HG03571 (cell line): ENCODE data around the gene CCDC158.
"Not testable (repeated sequence)": the region's sequence is repeated elsewhere in the genome, so short reads cannot be mapped to it uniquely, and the experiment has no call there.

Experiments
- ATAC-seq: cut with Tn5 transposase; IDR thresholded peaks from one replicate; pipeline ENCODE4 v1.9.1; 2021; ENCODE audit not compliant: unreplicated experiment

CCDC158 gene

DNA sequence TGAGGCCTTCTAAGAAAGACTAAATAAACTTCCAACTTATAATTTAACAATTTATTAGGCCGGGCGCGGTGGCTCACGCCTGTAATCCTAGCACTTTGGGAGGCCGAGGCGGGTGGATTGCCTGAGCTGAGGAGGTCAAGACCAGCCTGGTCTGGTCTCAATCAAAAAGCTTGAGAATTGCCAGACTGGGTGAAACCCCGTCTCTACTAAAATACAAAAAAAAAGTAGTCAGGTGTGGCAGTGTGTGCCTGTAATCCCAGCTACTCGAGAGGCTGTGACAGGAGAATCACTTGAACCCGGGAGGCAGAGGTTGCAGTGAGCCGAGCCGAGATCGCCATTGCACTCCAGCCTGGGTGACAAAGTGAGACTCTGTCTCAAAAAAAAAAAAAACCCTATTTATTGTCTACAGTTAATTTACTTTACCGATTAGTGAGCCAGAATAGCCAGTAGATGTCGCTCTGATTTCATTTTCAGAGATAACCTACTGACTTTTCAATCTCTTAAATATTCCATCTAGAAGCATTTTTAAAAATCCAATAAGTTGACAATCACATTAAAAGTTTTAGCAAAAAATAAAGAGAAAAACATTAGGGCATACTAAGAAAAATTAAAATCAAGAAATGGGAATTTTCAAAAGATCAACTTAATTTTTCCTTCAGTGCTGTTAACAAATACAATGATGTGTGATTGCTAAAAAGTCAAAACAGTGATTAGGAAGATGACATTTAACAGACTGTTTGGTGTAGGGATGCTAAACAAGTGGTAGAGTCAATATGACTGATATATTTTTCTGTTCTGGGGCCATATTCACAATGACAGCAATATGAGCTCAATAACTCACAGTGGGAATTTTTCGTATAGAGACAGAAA is 9.8 kb upstream of the CCDC158 start:
- ATAC-seq, result no peak

DNA sequence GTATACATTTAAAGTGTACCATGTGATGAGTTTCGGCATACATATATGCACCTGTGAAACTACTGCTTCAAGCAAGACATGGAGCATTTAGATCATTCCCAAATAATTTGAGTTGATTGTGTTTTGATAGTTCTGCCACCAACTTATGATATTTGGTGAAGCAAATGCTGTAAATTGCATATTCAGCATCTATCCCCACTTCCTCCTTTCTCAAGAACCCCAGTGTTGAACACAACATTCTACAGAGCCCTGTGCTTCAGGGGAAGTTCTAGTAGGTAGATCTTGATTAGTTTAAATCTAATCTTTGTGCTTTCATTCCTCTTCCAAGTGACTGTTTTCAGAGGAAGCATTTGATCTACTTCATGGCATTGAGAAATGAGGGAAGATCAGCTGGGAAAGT is 8.7 kb upstream of the CCDC158 start:
- ATAC-seq, result no peak

DNA sequence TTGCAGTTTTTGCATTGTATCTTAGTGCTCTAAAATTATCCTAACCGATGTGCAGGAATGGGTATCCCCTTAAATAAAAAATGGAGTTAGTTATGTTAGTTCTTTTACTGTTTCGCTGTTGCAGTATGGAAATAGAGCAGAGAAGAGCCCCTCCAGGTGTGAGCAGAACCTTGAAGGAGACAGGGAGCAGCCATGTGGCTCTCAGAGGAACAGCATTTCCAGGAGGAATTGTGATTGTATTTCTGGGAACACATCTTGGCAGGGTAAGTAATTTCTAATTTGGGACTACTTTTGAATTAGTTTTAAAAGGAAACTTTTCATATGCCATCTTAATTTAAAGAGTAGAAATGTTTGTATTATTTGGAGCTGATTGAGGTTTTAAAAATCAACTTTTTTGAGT is 5.3 kb upstream of the CCDC158 start:
- no peak for ATAC-seq

DNA sequence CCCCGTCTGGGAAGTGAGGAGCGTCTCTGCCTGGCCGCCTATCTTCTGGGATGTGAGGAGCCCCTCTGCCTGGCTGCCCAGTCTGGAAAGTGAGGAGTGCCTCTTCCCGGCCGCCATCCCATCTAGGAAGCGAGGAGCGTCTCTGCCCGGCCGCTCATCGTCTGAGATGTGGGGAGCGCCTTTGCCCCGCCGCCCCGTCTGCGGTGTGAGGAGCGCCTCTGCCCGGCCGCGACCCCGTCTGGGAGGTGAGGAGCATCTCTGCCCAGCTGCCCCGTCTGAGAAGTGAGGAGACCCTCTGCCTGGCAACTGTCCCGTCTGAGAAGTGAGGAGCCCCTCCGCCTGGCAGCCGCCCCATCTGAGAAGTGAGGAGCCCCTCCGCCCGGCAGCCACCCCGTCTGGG is 2.2 kb upstream of the CCDC158 start:
- not testable (repeated sequence) for ATAC-seq

DNA sequence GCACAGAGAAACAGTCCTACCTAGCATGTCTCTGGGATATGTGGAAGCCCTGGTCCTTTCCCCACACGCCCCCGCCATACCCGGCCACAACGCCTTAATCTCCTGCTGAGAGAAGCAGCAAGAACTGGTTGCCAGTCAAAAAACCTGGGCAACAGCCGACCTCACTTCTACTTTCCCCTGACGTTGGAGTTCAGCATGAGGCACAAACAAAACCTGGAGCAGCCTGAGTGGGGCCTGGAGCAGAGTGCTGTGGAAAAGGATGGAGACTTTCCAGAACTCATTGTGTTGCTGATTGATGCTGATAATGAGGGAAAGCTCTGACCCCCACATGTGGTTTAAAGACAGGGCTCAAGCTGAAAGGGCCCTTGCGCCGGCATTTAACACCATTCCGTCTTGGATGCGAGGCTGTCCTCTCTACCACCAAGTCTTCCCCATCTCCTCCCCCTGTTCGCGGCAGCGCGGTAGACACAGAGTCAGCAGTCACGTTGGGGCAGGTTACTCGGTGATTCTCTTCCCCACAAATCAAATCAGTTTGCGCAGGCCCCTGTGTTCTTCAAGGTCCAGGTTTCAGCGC is 666 bp downstream of the CCDC158 start:
- ATAC-seq, result no peak

DNA sequence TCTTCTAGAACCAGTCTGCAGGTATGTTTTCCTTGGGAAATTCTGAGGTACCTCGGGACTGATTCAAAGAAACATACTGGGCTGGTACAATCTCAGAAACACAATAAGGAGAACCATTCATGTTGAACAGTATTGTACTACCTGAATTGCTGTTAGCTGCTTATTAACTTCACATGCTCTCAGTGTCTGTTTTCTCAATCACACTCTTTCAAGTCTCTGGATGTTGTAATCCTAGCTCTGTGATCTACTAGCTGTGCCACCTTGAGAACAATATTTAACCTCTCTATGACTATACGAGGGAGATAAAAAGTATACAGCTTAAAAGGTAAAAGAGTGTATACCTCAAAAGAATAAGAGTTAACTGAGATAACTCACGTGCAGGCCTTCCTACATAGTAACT is 10.3 kb downstream of the CCDC158 start:
- ATAC-seq, result no peak

DNA sequence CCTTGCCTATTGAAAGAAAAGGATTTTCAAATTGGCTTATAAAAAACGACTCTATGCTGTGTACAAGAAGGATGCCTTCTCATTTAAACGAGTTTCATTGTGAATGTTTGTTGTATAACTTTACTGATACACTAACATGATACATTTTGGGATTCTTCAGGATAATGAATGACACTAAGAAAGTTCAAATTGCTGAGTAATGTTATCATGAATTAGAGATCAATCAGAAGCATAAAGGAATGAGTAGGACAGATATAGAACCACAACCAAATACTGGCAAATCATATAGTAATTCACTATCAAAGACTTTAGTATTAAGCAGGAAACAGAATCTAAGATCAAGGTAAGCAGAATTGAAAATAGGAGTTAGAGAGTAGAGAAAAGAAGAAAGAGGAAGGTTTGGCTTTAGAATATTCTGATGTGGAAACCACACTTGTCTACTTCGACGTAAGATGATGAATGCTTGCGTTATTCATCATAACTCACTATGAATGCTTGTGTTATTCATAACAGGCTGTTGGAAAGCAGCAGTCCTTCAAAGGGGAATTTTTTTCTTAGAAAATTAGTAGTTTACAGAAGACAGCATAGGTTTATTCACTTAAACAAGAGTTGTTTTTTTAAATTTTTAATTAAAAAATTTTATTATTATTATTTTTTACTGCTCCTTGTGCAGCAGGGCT is 13.4 kb downstream of the CCDC158 start:
- no peak for ATAC-seq

DNA sequence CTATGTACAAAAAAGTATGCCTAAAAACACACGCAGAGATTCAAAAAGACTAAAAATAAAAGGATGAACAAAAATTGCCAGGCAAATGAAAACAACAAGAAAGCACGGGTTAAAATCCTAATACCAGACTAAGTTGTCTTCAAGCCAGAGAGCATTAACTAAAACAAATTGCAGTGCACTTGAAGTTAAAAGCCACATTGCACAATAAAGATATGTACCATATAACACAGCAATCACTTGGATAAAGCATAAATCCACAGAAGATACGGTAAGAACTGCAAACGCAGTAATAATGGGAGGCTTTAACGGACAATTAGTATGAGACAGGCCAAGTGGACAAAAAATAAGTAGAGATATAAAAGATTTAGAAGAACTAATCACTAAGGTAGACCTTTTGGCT is 14.9 kb downstream of the CCDC158 start:
- no peak for ATAC-seq

DNA sequence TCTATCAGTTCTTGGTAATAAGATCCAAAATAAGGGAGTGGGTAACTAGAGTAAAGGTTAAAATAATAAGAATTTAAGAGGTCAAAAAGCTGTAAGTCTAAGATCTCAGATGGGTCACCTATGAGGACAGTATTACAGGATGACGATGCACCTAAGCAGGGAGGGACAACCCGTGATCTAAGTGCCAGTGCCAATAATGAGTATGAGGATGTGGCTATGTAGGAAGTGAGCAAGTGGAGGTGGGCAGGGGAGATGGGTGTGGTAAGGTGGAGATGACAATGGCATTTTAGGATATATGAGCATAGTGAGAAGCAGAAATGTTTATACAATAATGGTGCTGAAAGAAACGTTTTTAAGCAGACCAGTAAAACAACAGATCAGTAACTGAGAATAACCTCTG is 19.3 kb downstream of the CCDC158 start:
- no peak for ATAC-seq

DNA sequence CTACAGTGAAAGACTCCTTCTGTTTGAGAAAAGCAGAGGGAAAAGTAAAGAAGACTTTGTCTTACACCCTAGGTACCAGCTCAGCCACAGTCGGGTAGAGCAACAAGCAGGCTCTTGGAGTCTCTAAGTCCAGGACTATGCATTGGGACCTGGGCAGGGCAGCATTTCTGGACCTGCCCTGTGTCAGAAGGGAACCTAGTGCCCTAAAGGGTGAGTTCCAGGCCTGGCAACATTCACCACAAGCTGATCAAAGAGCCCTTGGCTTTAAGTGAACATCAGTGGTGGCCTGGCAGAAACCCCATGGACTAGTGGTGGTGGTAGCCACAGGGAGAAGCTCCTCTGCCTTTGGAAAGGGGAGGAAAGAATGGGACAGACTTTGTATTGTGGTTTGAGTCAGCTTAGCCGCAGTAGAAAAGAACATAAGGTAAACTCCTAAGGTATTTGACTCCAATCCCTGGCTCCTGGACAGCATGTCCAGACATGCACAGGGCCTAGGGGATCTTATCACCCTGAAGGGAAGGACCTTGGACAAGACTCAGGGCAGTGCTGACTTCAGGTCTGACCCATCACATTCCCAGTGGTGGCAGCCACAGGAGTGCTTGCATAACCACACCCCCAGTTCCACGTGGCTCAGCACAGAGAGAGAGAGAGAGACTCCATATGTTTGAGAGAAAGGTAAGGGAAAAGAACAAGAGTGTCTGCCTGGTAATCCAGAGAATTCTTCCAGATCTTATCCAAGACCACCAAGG is 32.6 kb downstream of the CCDC158 start:
- no peak for ATAC-seq

DNA sequence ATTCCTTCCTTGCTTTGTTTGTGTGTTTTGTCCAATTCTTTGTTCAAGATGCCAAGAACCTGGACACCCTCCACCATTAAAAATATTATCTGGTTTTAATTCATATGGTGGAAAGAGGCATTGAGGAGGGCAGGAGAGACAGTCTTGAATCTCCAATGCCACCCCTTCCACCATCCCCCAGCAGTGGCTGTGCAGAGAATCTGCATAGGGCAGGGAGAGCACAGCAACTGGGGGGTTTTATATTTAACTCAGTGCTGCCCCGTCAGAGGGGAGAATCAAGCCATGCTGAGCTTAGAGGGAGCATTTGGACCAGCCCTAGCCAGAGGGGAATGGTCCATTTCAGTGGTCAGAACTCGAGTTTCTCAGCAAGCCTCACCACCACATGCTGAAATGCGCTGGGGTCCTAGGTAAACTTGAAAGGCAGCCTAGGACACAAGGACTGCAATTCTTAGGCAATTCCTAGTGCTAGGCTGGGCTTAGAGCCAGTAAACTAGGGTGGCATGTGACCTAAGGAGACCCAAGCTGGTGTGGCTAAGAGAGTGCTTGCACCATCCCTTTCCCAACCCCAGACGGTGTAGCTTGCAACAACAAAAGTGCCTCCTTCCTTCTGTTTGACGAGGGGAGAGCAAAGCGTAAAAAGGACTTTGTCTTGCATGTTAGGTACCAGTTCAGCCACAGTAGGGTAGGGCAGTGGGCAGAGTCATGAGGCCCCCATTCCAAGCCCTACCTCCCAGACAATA is 34.2 kb downstream of the CCDC158 start:
- ATAC-seq, result no peak

DNA sequence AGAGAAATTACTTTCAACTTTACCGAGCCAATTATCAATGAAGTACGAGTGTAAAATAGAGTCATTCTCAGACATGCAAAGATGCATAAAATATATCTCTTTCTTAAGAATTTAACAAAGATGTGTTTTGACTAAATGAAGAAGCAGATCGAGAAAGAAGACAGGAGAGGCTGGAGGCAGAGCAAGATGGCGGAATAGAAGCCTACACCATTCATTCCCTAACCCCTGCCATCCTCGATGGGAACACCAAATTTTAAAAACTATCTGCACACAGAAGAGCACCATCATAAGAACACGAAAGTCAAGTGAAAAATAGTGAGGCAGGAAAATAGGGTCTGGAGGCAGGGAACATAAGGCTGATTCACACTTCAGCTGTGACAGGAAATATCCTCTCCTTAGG is 35.0 kb downstream of the CCDC158 start:
- no peak for ATAC-seq

DNA sequence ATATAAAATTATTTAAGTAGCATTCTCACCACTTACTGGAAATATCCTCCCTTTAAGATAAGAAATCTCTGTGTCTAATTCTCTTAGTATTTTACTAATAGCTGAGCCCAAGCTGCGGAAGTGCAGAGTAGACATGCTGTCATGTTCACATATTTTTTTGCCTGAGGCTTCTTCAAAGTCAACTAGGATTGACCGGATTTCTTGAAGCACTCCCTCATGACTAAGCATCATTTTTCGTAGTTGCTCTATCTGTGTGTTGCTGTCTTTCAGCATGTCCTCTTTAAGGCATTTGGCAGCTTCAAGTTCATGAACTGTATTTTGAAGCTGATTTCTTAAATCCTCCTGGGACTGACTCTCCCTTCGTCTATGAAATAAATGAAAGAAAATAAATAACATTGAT is 36.9 kb downstream of the CCDC158 start:
- no peak for ATAC-seq

DNA sequence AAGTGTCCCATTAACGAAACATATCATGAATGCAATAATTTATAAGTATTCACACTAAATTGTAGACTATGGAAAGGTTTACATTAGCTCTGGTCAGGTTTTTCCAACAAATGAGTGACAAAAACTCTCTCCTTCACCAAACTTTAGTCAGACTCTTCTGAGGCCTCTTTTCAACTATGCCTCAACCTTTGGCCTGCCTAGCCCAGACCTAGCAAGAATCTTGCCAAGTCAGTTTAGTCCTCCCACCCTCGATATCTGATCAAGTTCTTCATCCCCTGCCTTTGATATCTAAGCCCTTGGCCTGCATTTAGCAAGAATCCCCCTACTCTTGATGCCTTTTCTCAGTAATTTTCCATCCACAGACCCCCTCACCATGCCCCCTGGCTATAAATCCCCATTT is 37.9 kb downstream of the CCDC158 start:
- ATAC-seq, result no peak

DNA sequence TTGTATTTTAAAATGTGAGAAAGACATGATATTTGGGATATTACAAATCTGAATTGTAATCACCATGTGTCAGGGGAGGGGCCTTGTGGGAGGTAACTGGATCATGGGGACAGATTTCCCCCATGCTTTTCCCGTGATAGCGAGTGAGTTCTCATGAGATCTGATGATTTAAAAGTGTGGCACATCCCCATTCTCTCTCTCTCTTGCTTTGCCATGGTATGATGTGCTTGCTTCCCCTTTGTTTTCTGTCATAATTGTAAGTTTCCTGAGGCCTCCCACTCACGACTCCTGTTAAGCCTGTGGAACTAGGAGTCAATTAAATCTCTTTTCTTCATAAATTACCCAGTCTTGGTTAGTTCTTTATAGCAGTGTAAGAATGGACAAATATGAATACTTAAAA is 39.0 kb downstream of the CCDC158 start:
- no peak for ATAC-seq

DNA sequence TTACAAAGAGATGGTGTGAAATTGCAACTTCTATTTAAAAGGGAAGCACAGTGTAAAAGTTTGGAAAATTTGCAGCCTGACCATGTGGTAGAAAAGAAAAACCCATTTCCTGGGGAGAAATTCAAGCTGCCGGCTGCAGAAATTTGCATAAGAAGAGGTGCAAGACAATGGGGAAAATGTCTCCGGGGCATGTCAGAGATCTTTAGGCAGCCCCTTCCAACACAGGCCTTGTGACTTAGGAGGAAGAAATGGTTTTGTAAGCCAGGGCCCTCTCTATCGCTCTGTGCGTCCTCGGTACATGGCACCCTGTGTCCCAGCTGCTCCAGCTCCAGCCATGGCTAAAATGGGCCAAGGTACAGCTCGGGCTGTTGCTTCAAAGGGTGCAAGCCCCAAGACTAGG is 40.4 kb downstream of the CCDC158 start:
- ATAC-seq, result no peak

DNA sequence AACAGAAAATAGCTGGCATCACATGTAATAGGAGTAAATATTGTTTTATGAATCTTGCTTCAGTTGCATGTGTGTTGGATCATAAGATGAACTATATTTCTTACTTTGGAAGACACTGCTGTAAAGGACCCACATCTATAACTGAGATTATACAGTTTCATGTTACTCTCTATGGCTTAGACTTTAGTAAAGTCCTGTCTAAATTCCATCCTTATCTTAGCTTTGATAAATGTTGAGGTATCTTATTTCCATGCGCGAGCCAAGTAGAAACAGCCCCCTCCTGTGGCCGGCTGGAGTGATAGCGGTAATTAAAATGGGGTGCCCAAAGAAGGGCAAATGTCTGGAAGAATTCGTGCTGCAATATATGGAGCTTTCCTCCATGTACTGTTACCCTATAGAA is 43.0 kb downstream of the CCDC158 start:
- no peak for ATAC-seq

DNA sequence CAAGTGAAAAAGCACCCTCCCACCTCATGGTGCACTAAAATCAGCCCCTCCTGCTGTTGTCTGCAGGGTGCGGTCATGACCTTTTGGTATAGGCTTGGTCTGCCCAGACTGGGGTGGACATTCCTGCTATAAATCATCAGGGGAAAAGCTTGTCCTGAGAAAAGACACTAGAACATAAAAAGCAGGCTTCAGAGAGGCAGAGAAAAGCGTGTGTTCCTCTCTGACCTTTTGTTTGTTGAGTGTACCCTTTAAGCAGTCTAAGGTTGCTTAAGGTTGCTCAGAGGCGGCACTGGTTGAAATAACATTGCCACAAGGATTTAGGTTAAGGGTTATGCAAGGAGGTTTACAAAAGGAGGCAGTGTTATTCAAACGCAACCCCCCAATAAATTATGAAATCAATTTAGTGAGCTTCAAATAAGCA is 43.5 kb downstream of the CCDC158 start:
- ATAC-seq, result no peak

DNA sequence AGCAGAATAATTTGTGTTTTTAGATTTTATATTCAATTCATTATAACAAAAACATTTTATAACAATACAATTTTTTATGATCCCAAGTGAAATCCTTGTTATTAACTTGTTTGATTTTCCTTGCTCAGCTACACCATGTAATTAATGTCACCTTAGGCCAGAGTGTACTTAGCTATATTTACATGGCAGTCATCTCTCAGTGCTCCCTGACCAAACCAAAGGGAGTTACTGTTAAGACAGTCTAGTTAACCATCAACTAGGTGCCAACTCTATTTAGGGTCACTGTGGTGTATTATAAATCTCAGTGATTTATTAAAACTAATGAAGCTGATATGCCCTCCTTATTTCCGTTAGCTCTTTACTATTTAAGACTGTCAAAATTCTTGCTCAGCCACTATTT is 44.4 kb downstream of the CCDC158 start:
- no peak for ATAC-seq

DNA sequence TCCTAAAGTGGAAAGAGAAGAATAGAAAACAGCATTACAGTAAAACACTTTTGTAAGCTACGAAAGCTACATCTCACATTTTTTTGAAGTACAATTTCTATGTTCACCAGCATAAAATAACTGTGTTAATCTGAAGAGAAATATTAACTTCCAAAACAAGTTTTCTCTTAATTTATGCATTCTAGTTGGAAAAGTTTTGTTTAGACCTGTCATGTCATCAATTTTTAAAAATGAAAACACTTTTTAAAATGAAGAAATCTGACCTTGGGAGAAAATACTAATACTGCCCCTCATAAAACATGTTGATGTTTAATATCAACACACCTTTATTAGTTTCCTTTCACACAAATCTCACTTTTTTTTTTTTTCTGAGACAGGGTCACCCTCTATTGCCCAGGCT is 45.2 kb downstream of the CCDC158 start:
- no peak for ATAC-seq

DNA sequence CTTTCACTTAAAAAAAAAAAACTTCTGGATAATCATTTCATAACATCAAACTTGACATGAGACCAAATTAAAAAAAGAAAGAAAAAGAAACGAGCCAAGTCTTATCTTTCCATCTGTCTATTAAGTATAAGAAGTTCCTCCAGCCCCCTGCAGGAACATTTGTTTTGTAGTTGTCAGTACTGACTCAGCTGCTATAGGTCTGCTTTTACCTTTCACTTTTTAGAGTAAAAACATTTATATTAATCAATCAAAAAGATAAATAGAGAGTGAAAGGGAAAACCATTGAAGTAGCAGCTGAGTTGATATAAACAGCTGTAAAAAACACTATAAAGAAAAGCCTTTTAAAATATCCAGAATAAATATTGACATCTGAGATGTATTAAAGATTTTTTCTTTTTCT is 46.1 kb downstream of the CCDC158 start:
- no peak for ATAC-seq
